ENCODE results near the gene MPDZ.
A peak's percentile ranks its signal among the peaks of the same experiment; 100 is the strongest.

The MPDZ gene, protein sequence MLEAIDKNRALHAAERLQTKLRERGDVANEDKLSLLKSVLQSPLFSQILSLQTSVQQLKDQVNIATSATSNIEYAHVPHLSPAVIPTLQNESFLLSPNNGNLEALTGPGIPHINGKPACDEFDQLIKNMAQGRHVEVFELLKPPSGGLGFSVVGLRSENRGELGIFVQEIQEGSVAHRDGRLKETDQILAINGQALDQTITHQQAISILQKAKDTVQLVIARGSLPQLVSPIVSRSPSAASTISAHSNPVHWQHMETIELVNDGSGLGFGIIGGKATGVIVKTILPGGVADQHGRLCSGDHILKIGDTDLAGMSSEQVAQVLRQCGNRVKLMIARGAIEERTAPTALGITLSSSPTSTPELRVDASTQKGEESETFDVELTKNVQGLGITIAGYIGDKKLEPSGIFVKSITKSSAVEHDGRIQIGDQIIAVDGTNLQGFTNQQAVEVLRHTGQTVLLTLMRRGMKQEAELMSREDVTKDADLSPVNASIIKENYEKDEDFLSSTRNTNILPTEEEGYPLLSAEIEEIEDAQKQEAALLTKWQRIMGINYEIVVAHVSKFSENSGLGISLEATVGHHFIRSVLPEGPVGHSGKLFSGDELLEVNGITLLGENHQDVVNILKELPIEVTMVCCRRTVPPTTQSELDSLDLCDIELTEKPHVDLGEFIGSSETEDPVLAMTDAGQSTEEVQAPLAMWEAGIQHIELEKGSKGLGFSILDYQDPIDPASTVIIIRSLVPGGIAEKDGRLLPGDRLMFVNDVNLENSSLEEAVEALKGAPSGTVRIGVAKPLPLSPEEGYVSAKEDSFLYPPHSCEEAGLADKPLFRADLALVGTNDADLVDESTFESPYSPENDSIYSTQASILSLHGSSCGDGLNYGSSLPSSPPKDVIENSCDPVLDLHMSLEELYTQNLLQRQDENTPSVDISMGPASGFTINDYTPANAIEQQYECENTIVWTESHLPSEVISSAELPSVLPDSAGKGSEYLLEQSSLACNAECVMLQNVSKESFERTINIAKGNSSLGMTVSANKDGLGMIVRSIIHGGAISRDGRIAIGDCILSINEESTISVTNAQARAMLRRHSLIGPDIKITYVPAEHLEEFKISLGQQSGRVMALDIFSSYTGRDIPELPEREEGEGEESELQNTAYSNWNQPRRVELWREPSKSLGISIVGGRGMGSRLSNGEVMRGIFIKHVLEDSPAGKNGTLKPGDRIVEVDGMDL (N-terminal part only)

DNA sequence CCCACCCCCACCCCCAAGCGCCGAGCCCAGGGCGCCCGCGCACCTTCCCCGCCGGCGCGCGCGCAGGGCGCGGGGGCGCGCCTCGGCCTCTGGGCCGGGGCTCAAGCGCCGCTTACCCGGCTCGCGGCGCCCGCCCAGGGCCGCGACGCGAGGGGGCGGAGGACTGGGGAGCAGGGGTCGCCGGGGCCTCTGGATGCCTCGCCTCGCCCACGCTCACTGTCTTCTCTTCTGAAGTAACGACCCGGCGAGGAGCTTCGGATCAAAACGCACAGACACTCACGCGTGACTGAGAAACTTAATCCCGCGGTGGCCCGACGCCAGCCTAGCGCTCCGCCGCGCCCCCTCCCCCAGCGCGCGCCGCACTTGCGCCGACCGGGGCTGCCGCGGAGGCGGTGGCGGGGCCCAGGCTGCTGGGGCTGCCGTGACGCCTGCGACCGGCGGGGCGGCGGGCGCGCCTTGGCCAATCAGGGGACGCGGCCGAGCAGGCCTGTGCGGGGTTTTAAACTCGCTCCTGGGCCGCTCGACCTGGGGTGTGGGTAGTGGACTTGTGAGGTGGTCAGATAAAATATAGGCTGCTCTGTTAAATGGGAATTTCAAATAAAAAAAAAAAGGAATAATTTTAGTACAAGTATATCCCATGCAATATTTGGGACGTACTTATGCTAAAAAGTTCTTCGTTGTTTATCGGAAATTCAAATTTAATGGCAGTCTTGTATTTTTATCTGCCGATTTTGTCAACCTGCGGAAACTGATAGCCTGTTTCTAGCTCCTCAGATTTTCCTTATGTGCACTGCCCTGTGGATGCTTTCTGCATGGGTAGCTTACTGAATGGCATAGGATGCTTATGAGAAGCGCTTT lies at the start of gene MPDZ:
TSS of gene MPDZ (minus strand) at position 409 of the 858 bp plus-strand sequence. CDS start 29,377 bp downstream, outside the sequence.
- peak within 1 kb of the TSS; percentile 65 for H2AFZ ChIP-seq
- TF ChIP-seq, protein P1, sequence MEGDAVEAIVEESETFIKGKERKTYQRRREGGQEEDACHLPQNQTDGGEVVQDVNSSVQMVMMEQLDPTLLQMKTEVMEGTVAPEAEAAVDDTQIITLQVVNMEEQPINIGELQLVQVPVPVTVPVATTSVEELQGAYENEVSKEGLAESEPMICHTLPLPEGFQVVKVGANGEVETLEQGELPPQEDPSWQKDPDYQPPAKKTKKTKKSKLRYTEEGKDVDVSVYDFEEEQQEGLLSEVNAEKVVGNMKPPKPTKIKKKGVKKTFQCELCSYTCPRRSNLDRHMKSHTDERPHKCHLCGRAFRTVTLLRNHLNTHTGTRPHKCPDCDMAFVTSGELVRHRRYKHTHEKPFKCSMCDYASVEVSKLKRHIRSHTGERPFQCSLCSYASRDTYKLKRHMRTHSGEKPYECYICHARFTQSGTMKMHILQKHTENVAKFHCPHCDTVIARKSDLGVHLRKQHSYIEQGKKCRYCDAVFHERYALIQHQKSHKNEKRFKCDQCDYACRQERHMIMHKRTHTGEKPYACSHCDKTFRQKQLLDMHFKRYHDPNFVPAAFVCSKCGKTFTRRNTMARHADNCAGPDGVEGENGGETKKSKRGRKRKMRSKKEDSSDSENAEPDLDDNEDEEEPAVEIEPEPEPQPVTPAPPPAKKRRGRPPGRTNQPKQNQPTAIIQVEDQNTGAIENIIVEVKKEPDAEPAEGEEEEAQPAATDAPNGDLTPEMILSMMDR (IDR thresholded peaks at IDR 0.05) = no peak
- H3K79me2 ChIP-seq = no peaks in the 10 kb centered on the region
- peak within 1 kb of the TSS; percentile 91 for H3K4me2 ChIP-seq (ENCODE audit: low read length)
- no peaks in the 10 kb centered on the region for H3K27me3 ChIP-seq (ENCODE audit: control insufficient read depth, insufficient read depth, low read length)
- H3K4me3 ChIP-seq (ENCODE audit: low read depth, low read length) = peak within 1 kb of the TSS; percentile 77
- no peak within 1 kb of the TSS for H3K9ac ChIP-seq
- H3K9me3 ChIP-seq (ENCODE audit: control insufficient read depth, low read length) = no peaks in the 10 kb centered on the region
- peak within 1 kb of the TSS; percentile 56 for H3K27ac ChIP-seq
- no peaks in the 10 kb centered on the region for H3K4me1 ChIP-seq
- H3K36me3 ChIP-seq (ENCODE audit: control insufficient read depth, insufficient read depth, low read length) = no peaks in the 10 kb centered on the region

DNA sequence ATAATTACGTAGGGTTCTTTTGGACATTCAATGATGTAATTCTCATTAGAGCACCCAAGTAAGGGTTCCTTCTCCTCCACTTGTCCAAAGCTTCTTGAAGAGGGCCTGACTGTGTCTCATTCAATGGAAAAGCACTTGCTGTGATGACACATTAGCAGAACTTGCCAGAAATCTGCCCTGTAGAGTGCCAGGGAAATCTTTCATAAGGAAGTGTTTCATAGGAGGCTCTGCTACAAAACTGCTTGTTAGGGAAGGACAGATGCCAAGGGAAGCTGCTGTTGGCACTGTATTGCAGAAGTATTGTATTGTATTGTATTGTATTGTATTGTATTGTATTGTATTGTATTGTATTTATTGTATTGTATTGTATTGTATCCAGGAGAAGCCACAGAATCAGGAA lies 45.5 kb upstream of the MPDZ start:
- Histone ChIP-seq H3K36me3 (ENCODE audit: control insufficient read depth, insufficient read depth, low read length) (no peaks in the 10 kb centered on the region), H3K4me2 (ENCODE audit: low read length) (no peak overlapping the region), H3K27me3 (ENCODE audit: control insufficient read depth, insufficient read depth, low read length) (no peaks in the 10 kb centered on the region), H3K9me3 (ENCODE audit: control insufficient read depth, low read length) (no peaks in the 10 kb centered on the region), H2AFZ (no peak overlapping the region), H3K27ac (no peak overlapping the region), H3K9ac (no peak overlapping the region), H3K79me2 (no peaks in the 10 kb centered on the region), H3K4me1 (no peaks in the 10 kb centered on the region), H3K4me3 (ENCODE audit: low read depth, low read length) (no peak overlapping the region)
- TF ChIP-seq, protein P1 (IDR thresholded peaks at IDR 0.05) = no peak

DNA sequence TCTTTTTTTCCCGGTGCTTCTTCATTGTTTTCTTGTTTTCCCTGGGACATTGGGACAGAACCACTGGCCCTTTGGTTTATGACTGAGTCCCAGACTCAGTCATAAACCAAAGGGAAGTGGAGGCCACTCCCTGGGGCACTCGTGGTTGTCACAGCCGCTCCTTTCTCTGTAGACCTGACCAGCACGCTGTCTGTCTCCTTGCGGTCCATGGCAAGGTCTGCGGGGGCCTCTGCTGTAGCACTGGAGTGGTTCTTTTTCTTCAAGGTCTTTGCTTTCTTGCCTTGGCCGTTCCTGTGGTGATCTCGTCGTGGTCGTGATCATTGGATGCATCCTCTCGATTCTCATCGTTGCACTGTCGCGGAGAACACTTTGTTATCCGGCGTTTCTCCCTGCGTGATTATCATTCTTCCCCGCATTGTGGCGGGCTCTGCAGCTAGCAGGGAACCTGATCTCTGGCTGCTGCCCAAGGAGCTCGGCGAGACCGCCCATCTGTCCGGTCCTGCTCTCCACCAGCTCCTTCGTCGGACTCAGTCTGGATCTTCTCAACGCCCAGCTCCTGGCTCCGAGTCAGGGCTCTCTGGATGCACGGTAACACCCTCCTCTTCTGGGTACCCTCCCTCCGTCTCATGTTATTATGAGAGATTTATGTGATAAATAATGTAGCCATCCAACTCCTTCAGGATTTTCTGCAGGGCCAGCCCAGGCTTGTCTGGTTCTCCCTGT lies 43.5 kb upstream of the MPDZ start:
- Histone ChIP-seq H3K79me2 (no peaks in the 10 kb centered on the region), H3K9me3 (ENCODE audit: control insufficient read depth, low read length) (no peaks in the 10 kb centered on the region), H3K27me3 (ENCODE audit: control insufficient read depth, insufficient read depth, low read length) (no peaks in the 10 kb centered on the region), H3K36me3 (ENCODE audit: control insufficient read depth, insufficient read depth, low read length) (no peaks in the 10 kb centered on the region), H3K4me1 (no peaks in the 10 kb centered on the region), H2AFZ (no peak overlapping the region), H3K4me3 (ENCODE audit: low read depth, low read length) (no peak overlapping the region), H3K4me2 (ENCODE audit: low read length) (no peak overlapping the region), H3K9ac (no peak overlapping the region), H3K27ac (no peak overlapping the region)
- TF ChIP-seq, protein P1 (IDR thresholded peaks at IDR 0.05) = no peak

DNA sequence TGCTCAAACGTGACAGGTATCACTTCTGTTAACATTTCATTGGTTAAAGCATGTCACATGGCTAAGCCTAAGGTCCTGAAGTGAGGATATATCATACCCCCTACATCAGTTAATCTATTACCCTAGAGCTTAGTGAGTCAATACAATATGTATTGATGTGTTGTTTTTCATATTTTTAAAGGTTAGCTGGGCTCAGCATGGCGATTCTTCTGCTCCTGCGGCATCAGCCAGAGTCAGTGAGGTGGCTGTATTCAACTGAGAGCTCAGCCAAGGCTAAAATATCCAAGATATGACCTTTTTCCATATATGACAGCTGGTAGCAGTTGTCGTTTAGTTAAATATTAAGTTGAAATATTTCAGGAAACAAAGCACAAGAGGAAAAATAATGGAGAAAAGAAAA lies 38.5 kb upstream of the MPDZ start:
- Histone ChIP-seq H3K9me3 (ENCODE audit: control insufficient read depth, low read length) (no peaks in the 10 kb centered on the region), H3K4me3 (ENCODE audit: low read depth, low read length) (no peak overlapping the region), H3K36me3 (ENCODE audit: control insufficient read depth, insufficient read depth, low read length) (no peaks in the 10 kb centered on the region), H2AFZ (no peak overlapping the region), H3K9ac (no peak overlapping the region), H3K4me1 (no peaks in the 10 kb centered on the region), H3K4me2 (ENCODE audit: low read length) (no peak overlapping the region), H3K27me3 (ENCODE audit: control insufficient read depth, insufficient read depth, low read length) (no peaks in the 10 kb centered on the region), H3K27ac (no peak overlapping the region), H3K79me2 (no peaks in the 10 kb centered on the region)
- TF ChIP-seq, protein P1 (IDR thresholded peaks at IDR 0.05) = no peak
